Gastrocnemius medialis (tissue), 4 donors: ENCODE results near the gene TMEM181. TPM values are rescaled to one million over a fixed set of nuclear protein-coding genes. Genes with fewer than 3 reads are reported as not detected.

Experiments
- ATAC-seq, 2 donors: fragments of 150-250 bp; one replicate each; pipeline ENCODE4 v1.9.1; 2016
- DNase-seq, 2 donors: peaks; one replicate each; pipeline ENCODE4 v3.0.0-alpha.2; 2019
- H3K27ac ChIP-seq, 4 donors: fragments of 200-600 bp; sonication (generic); 1 replicate in 1 of 4; 2 replicates in 3 of 4; pipeline ENCODE4 v1.5.1; 2016 to 2018; ENCODE audit warnings: mild to moderate bottlenecking in 2 of 4, moderate library complexity in 1 of 4
- H3K27me3 ChIP-seq, 3 donors: fragments of 200-600 bp; sonication (generic) in 2 of 3; 1 replicate in 1 of 3; 2 replicates in 2 of 3; pipeline versions ENCODE4 v1.5.1 to v1.6.0; 2016 to 2019; ENCODE audit warnings: mild to moderate bottlenecking in 1 of 3, moderate library complexity in 1 of 3
- H3K36me3 ChIP-seq, 2 donors: fragments of 200-600 bp; sonication (generic) in 1 of 2; one replicate each; pipeline ENCODE4 v1.5.1; 2017 to 2018
- H3K4me1 ChIP-seq, 2 donors: fragments of 200-600 bp; sonication (generic) in 1 of 2; one replicate each; pipeline ENCODE4 v1.5.1; 2016 to 2017; ENCODE audit warnings: mild to moderate bottlenecking in 2 of 2
- H3K4me3 ChIP-seq, 4 donors: fragments of 200-600 bp; sonication (generic) in 3 of 4; 1 replicate in 1 of 4; 2 replicates in 3 of 4; pipeline ENCODE4 v1.5.1; 2016 to 2019; ENCODE audit warnings: mild to moderate bottlenecking in 2 of 4
- H3K9me3 ChIP-seq, 3 donors: fragments of 200-600 bp; sonication (generic) in 2 of 3; 1 replicate in 1 of 3; 2 replicates in 2 of 3; pipeline ENCODE4 v1.5.1; 2016 to 2019
- POLR2A ChIP-seq, 2 donors: fragments of 450-650 bp; IDR thresholded peaks; one replicate each; pipeline ENCODE4 v1.6.1; 2017; ENCODE audit warnings: antibody characterized with exemption in 2 of 2, mild to moderate bottlenecking in 2 of 2, moderate library complexity in 2 of 2
- in situ Hi-C, 4 donors: fragments of 200-750 bp; cut with MboI; loops; one replicate each; pipeline versions ENCODE4 v1.15.0 to v1.8.0; 2017; ENCODE audit warnings: low sequenced_read_pairs in 4 of 4
- intact Hi-C: fragments of 100-400 bp; cut with DNase I; formaldehyde crosslinking; loops from one replicate; pipeline ENCODE4 v1.15.1; 2023; ENCODE audit warnings: low total_unique reads
- microRNA-seq, 2 donors: library from miRNA; unstranded; fragments of <30 nt; microRNA quantifications; one replicate each; pipeline ENCODE4, GENCODE V29; 2016; ENCODE audit warnings: borderline replicate concordance in 2 of 2
- total RNA-seq, 4 donors: library from RNA; depleted of rRNA; stranded (reverse); fragments of >200 nt; gene quantifications; one replicate each; pipeline versions ENCODE4 v1.1.0 to v1.2.3, GENCODE V29; 2016
- TF ChIP-seq, protein P1 (sequence below), 5 experiments: fragments of 450-650 bp in 3 of 5; fragments of 200-600 bp in 2 of 5; sonication (generic) in 2 of 5; IDR thresholded peaks in 4 of 5; conservative IDR thresholded peaks in 1 of 5; 1 replicate in 4 of 5; 2 replicates in 1 of 5; pipeline ENCODE4 v1.5.1; 2016 to 2019; ENCODE audit warnings: antibody characterized with exemption in 5 of 5, mild to moderate bottlenecking in 3 of 5, moderate library complexity in 3 of 5

TMEM181 gene
- total RNA-seq, 4 donors from 2014 or later = 12.1 to 17.9 (median 12.9) TPM

DNA sequence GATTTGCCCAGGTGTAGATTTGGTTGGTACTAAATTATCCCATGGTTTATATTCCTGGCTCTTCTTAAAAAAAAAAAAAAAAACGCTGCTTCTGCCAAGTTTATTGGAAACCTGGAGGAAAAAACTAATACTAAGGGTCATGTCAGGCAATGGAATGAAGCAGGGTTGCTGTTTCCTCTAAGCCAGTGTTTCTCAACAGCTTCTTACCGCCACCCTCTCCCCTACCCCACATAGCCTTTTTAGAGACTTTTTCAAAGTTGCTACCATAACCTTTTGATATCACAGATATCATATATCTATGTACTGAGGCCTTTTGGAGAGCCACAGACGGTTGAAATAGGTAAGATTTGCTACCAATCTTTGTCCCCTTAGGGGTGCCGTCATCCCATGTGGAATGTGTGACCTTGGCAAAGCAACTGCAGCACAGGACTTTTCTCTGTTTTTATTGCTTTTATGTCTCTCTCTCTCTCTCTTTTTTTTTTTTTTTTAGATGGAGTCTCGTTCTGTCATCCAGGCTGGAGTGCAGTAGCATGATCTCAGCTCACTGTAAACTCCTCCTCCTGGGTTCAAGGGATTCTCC lies 124.9 kb downstream of the TMEM181 start:
- intact Hi-C loops (no loop called here), in situ Hi-C loops (loop anchor here in 1 of 4 donors (5.0 kb wide), 1 partner anchor 58 kb away; no protein-coding TSS in a partner anchor)
- no peak for ATAC-seq
- TF ChIP-seq POLR2A (IDR thresholded peaks at IDR 0.05) = no peak
- TF ChIP-seq, protein P1, sequence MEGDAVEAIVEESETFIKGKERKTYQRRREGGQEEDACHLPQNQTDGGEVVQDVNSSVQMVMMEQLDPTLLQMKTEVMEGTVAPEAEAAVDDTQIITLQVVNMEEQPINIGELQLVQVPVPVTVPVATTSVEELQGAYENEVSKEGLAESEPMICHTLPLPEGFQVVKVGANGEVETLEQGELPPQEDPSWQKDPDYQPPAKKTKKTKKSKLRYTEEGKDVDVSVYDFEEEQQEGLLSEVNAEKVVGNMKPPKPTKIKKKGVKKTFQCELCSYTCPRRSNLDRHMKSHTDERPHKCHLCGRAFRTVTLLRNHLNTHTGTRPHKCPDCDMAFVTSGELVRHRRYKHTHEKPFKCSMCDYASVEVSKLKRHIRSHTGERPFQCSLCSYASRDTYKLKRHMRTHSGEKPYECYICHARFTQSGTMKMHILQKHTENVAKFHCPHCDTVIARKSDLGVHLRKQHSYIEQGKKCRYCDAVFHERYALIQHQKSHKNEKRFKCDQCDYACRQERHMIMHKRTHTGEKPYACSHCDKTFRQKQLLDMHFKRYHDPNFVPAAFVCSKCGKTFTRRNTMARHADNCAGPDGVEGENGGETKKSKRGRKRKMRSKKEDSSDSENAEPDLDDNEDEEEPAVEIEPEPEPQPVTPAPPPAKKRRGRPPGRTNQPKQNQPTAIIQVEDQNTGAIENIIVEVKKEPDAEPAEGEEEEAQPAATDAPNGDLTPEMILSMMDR (IDR thresholded peaks at IDR 0.05 in 4 of 5, conservative IDR thresholded peaks at IDR 0.05 in 1 of 5) = no peak
- H3K27ac ChIP-seq = peak overlapping the region in 1 of 4 donors; percentile 31
- no peak overlapping the region for H3K4me3 ChIP-seq
- H3K36me3 ChIP-seq = no peaks in the 10 kb centered on the region
- H3K9me3 ChIP-seq = no peaks in the 10 kb centered on the region
- H3K27me3 ChIP-seq = no peaks in the 10 kb centered on the region
- no peak for DNase-seq
- H3K4me1 ChIP-seq = peaks cover 7 to 12% of the 10 kb centered on the region in 2 donors

Small RNA genes lying within 50 kb of the gene (microRNA-seq; reads per million reads assigned to microRNA genes)
- gene MIR7161 = 0 reads per million in 2 donors

Other genes starting within 250 kb of the TMEM181 start
- 10 to 100 TPM; 59.8 to 99.2 (median 88.6) TPM for gene TULP4, start 247.6 kb upstream of the TMEM181 start, total RNA-seq
- 10 to 100 TPM; 62.8 to 94.7 (median 67.3) TPM for gene DYNLT1, start 84.7 kb downstream of the TMEM181 start, total RNA-seq
- 10 to 100 TPM in 2 of 4 donors, 1 to 10 TPM in 2; 3.0 to 16.7 (median 6.7) TPM for gene SYTL3, start 90.0 kb downstream of the TMEM181 start, total RNA-seq